Lung (tissue), 12 donors: ENCODE results near the gene CSMD2. TPM values are rescaled to one million over a fixed set of nuclear protein-coding genes. Genes with fewer than 3 reads are reported as not detected.

Source experiments
- ATAC-seq: fragments of 200-7000 bp; cut with Tn5 transposase; one replicate; pipeline ENCODE4 v1.9.1; 2020; ENCODE audit warnings: moderate number of reproducible peaks; ENCODE audit not compliant: insufficient read depth, low FRiP score
- DNase-seq, 3 donors: peaks; one replicate each; pipeline ENCODE4 v3.0.0-alpha.2; 2013 to 2017
- H3K27ac ChIP-seq, 2 donors: one replicate each; pipeline ENCODE4 v1.5.1; 2013; ENCODE audit warnings: mild to moderate bottlenecking in 2 of 2, moderate library complexity in 2 of 2, control low read depth in 1 of 2, inconsistent platforms in 1 of 2, low read depth in 1 of 2, low read length in 1 of 2
- H3K27me3 ChIP-seq, 3 donors: one replicate each; pipeline ENCODE4 v1.5.1; 2013; ENCODE audit warnings: low read length in 2 of 3; ENCODE audit not compliant: control insufficient read depth in 3 of 3, insufficient read depth in 3 of 3
- H3K36me3 ChIP-seq, 4 donors: one replicate each; pipeline ENCODE4 v1.5.1; 2013; ENCODE audit warnings: low read length in 4 of 4, mild to moderate bottlenecking in 1 of 4, moderate library complexity in 1 of 4; ENCODE audit not compliant: control insufficient read depth in 4 of 4, insufficient read depth in 4 of 4
- H3K4me1 ChIP-seq, 5 donors: one replicate each; pipeline ENCODE4 v1.5.1; 2013; ENCODE audit warnings: low read length in 5 of 5, mild to moderate bottlenecking in 2 of 5, moderate library complexity in 1 of 5; ENCODE audit not compliant: control insufficient read depth in 5 of 5, insufficient read depth in 5 of 5
- H3K4me3 ChIP-seq: one replicate; pipeline ENCODE4 v1.5.1; 2013; ENCODE audit warnings: mild to moderate bottlenecking, control low read depth, moderate library complexity
- H3K9ac ChIP-seq, 2 donors: one replicate each; pipeline ENCODE4 v1.5.1; 2013; ENCODE audit warnings: low read length in 2 of 2, control low read depth in 1 of 2; ENCODE audit not compliant: insufficient read depth in 1 of 2
- H3K9me3 ChIP-seq, 4 donors: one replicate each; pipeline ENCODE4 v1.5.1; 2013; ENCODE audit warnings: low read length in 3 of 4, mild to moderate bottlenecking in 1 of 4, moderate library complexity in 1 of 4; ENCODE audit not compliant: control insufficient read depth in 4 of 4, insufficient read depth in 3 of 4
- CTCF ChIP-seq: IDR thresholded peaks from 2 replicates; pipeline ENCODE4 v1.5.1; 2012; ENCODE audit warnings: mild to moderate bottlenecking; ENCODE audit errors: control extremely low read depth, extremely low read depth
- WGBS, 2 donors: extraction: QIAGEN DNeasy Blood & Tissue Kit; methylation state at CpG; one replicate each; pipeline ENCODE4 v1.1.7; 2013; 5-methylcytosine and 5-hydroxymethylcytosine counted together
- polyA plus RNA-seq, 2 donors: library from polyadenylated mRNA; stranded (reverse); fragments of 200-250 nt; gene quantifications; one replicate each; pipeline ENCODE4 v1.2.1, GENCODE V29; 2013
- total RNA-seq, 2 donors: library from RNA; depleted of rRNA in 1 of 2; stranded (reverse); fragments of >200 nt in 1 of 2; gene quantifications; one replicate each; pipeline ENCODE4 v1.2.1, GENCODE V29; 2014 to 2021
- donor health status: control.
- donor health status: control.
- donor health status: Bipolar disorder and iron deficiency.
- donor health status: healthy.
- donor health status: DM: yes; HTN: yes; CAD: no.

Gene CSMD2
- total and polyA plus RNA-seq, 4 donors = 0.11 to 1.2 (median 0.39) TPM

- Histone ChIP-seq H3K27ac (no peak overlapping the region), H3K4me1 (no peaks in the 10 kb centered on the region), H3K9ac (no peak overlapping the region), H3K36me3 (no peaks in the 10 kb centered on the region), H3K9me3 (no peaks in the 10 kb centered on the region), H3K4me3 (no peak overlapping the region), H3K27me3 (peaks cover 0 to 9% (median 5%) of the 10 kb centered on the region in 3 donors)
- 50 to 57% methylated on average over 2 of the region's 2 CpGs for WGBS, 2 donors
- no peak for TF ChIP-seq CTCF
- no peak for DNase-seq
- ATAC-seq = no peak
These were observed 250.5 kb downstream of the CSMD2 start for GRCh38 chr1:33914531-33914930.

DNA sequence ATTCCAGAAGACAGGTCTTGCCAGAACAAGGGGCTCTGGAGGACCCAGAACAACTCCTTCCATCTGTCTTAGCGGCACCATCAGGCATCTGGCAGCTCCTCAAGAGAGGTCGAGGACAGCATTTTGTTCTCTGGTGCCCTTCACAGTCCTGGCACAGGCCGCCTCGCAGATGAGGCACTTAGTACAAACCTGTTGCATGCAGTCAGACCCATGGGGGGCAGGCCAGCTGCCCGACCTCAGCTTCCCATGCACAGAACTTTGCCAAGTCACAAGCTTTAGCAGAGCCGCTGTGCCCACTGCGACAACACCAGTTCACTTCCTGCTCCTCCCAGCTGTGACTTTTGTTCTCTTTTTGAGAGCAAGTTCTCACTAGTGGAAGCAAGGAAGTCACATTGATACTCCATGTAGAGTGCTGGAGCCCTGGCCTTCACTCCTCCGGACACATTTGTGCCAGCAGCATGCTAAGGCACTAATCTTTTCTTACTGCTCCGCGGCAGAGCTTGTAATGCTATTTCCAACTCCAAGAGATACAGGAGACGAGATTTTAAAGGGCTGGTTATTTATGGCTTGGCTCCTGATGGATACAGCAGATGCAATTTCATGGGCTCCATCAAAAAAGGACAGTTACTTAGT is 256.6 kb downstream of the CSMD2 start:
- H3K4me1 ChIP-seq = peaks cover 0 to 1% (median 0%) of the 10 kb centered on the region in 5 donors
- no peak overlapping the region for H3K9ac ChIP-seq
- no peak for TF ChIP-seq CTCF
- peaks cover 0 to 9% (median 5%) of the 10 kb centered on the region in 3 donors for H3K27me3 ChIP-seq
- no peak overlapping the region for H3K4me3 ChIP-seq
- no peak overlapping the region for H3K27ac ChIP-seq
- no peak for DNase-seq
- H3K36me3 ChIP-seq = no peaks in the 10 kb centered on the region
- 80 to 82% methylated on average over 11 of the region's 11 CpGs for WGBS, 2 donors
- ATAC-seq = no peak
- peaks cover 0 to 3% (median 0%) of the 10 kb centered on the region in 4 donors for H3K9me3 ChIP-seq

- Histone ChIP-seq H3K27me3 (peaks cover 0 to 6% (median 0%) of the 10 kb centered on the region in 3 donors), H3K9me3 (peaks cover 0 to 3% (median 0%) of the 10 kb centered on the region in 4 donors), H3K36me3 (no peaks in the 10 kb centered on the region), H3K4me3 (no peak overlapping the region), H3K27ac (no peak overlapping the region), H3K9ac (no peak overlapping the region), H3K4me1 (peaks cover 0 to 1% (median 0%) of the 10 kb centered on the region in 5 donors)
- 76 to 82% methylated on average over 1 of the region's 1 CpG for WGBS, 2 donors
- TF ChIP-seq CTCF = no peak
- DNase-seq (no peak), ATAC-seq (no peak)
These were observed 258.9 kb downstream of the CSMD2 start for GRCh38 chr1:33906156-33906555.
